Effector memory CD8-positive, alpha-beta T cell (primary cell): ENCODE measurements around the gene ARHGAP8.

Source experiments
- ATAC-seq: fragments of 150-1000 bp; cut with Tn5 transposase; replicated peaks from 2 replicates; pipeline ENCODE4 v1.10.0; 2021; ENCODE audit warnings: mild to moderate bottlenecking, moderate library complexity
- DNase-seq, 3 experiments: peaks; one replicate each; pipeline ENCODE4 v3.0.0; 2021
- H3K27ac Mint-ChIP-seq, 2 donors: one replicate each; pipeline ENCODE4 v1.8.0; 2022; ENCODE audit warnings: mild to moderate bottlenecking in 2 of 2, mixed read lengths in 2 of 2, moderate library complexity in 2 of 2
- H3K27me3 Mint-ChIP-seq, 2 donors: one replicate each; pipeline ENCODE4 v1.8.0; 2022; ENCODE audit warnings: mixed read lengths in 2 of 2
- H3K36me3 Mint-ChIP-seq: one replicate; pipeline ENCODE4 v1.8.0; 2022; ENCODE audit warnings: mild to moderate bottlenecking, moderate library complexity, mixed read lengths; ENCODE audit not compliant: insufficient read depth
- H3K4me1 Mint-ChIP-seq, 2 donors: one replicate each; pipeline ENCODE4 v1.8.0; 2022; ENCODE audit warnings: low read depth in 2 of 2, mixed read lengths in 2 of 2
- H3K4me3 Mint-ChIP-seq, 2 donors: one replicate each; pipeline ENCODE4 v1.8.0; 2022; ENCODE audit warnings: mild to moderate bottlenecking in 2 of 2, mixed read lengths in 2 of 2, moderate library complexity in 2 of 2
- H3K9me3 Mint-ChIP-seq, 2 donors: one replicate each; pipeline ENCODE4 v1.8.0; 2022; ENCODE audit warnings: mixed read lengths in 2 of 2

ARHGAP8 gene

GRCh38 chr22:44730022-44730393 lies 22.4 kb upstream of the ARHGAP8 start:
- H3K9me3 Mint-ChIP-seq = no peaks in the 10 kb centered on the region
- peak overlapping the region in 1 of 2 donors; percentile 86 for H3K27ac Mint-ChIP-seq
- no peak overlapping the region for H3K4me3 Mint-ChIP-seq
- DNase-seq (no peak), ATAC-seq (no peak)
- peaks cover 65% of the 10 kb centered on the region for H3K36me3 Mint-ChIP-seq
- peaks cover 5 to 25% of the 10 kb centered on the region in 2 donors for H3K4me1 Mint-ChIP-seq
- H3K27me3 Mint-ChIP-seq = no peaks in the 10 kb centered on the region

GRCh38 chr22:44730490-44731356 lies 21.7 kb upstream of the ARHGAP8 start:
- H3K4me1 Mint-ChIP-seq = peaks cover 6 to 26% of the 10 kb centered on the region in 2 donors
- DNase-seq (no peak), ATAC-seq (no peak)
- peak overlapping the region in 1 of 2 donors; percentile 27 for H3K4me3 Mint-ChIP-seq
- H3K36me3 Mint-ChIP-seq = peaks cover 65% of the 10 kb centered on the region
- H3K27me3 Mint-ChIP-seq = no peaks in the 10 kb centered on the region
- peak overlapping the region in 1 of 2 donors; percentile 86 for H3K27ac Mint-ChIP-seq
- H3K9me3 Mint-ChIP-seq = no peaks in the 10 kb centered on the region

- no peak overlapping the region for H3K4me3 Mint-ChIP-seq
- peaks cover 66% of the 10 kb centered on the region for H3K36me3 Mint-ChIP-seq
- peak overlapping the region in 1 of 2 donors; percentile 86 for H3K27ac Mint-ChIP-seq
- DNase-seq = no peak
- H3K9me3 Mint-ChIP-seq = no peaks in the 10 kb centered on the region
- no peak for ATAC-seq
- H3K27me3 Mint-ChIP-seq = no peaks in the 10 kb centered on the region
- H3K4me1 Mint-ChIP-seq = peaks cover 11 to 29% of the 10 kb centered on the region in 2 donors
Observed at GRCh38 chr22:44731357-44731970, 20.9 kb upstream of the ARHGAP8 start.

GRCh38 chr22:44732017-44732561 lies 20.3 kb upstream of the ARHGAP8 start:
- H3K4me3 Mint-ChIP-seq = no peak overlapping the region
- H3K27me3 Mint-ChIP-seq = no peaks in the 10 kb centered on the region
- ATAC-seq (no peak), DNase-seq (no peak)
- H3K9me3 Mint-ChIP-seq = no peaks in the 10 kb centered on the region
- H3K4me1 Mint-ChIP-seq = peaks cover 11 to 27% of the 10 kb centered on the region in 2 donors
- peak overlapping the region in 1 of 2 donors; percentile 86 for H3K27ac Mint-ChIP-seq
- H3K36me3 Mint-ChIP-seq = peaks cover 60% of the 10 kb centered on the region

- no peaks in the 10 kb centered on the region for H3K9me3 Mint-ChIP-seq
- no peaks in the 10 kb centered on the region for H3K27me3 Mint-ChIP-seq
- H3K36me3 Mint-ChIP-seq = peaks cover 54% of the 10 kb centered on the region
- DNase-seq = no peak
- H3K27ac Mint-ChIP-seq = peak overlapping the region in 1 of 2 donors; percentile 86
- peaks cover 11 to 25% of the 10 kb centered on the region in 2 donors for H3K4me1 Mint-ChIP-seq
- no peak for ATAC-seq
- H3K4me3 Mint-ChIP-seq = no peak overlapping the region
Observed at GRCh38 chr22:44732661-44733060, 19.7 kb upstream of the ARHGAP8 start.

GRCh38 chr22:44733426-44734106 lies 18.8 kb upstream of the ARHGAP8 start:
- H3K27me3 Mint-ChIP-seq = no peaks in the 10 kb centered on the region
- DNase-seq (no peak), ATAC-seq (no peak)
- peaks cover 53% of the 10 kb centered on the region for H3K36me3 Mint-ChIP-seq
- no peaks in the 10 kb centered on the region for H3K9me3 Mint-ChIP-seq
- H3K4me3 Mint-ChIP-seq = no peak overlapping the region
- H3K27ac Mint-ChIP-seq = peak overlapping the region in 1 of 2 donors; percentile 75
- peaks cover 11 to 22% of the 10 kb centered on the region in 2 donors for H3K4me1 Mint-ChIP-seq

GRCh38 chr22:44734278-44734677 lies 18.1 kb upstream of the ARHGAP8 start:
- Mint-ChIP-seq H3K4me3 (no peak overlapping the region), H3K4me1 (peaks cover 11 to 21% of the 10 kb centered on the region in 2 donors), H3K27me3 (no peaks in the 10 kb centered on the region), H3K9me3 (no peaks in the 10 kb centered on the region), H3K27ac (peak overlapping the region in 1 of 2 donors; percentile 44), H3K36me3 (peaks cover 52% of the 10 kb centered on the region)
- DNase-seq = no peak
- ATAC-seq = no peak

- H3K27ac Mint-ChIP-seq = no peak overlapping the region
- no peak for ATAC-seq
- H3K4me3 Mint-ChIP-seq = no peak overlapping the region
- H3K27me3 Mint-ChIP-seq = no peaks in the 10 kb centered on the region
- H3K36me3 Mint-ChIP-seq = peaks cover 50% of the 10 kb centered on the region
- no peak for DNase-seq
- peaks cover 11 to 21% of the 10 kb centered on the region in 2 donors for H3K4me1 Mint-ChIP-seq
- no peaks in the 10 kb centered on the region for H3K9me3 Mint-ChIP-seq
Observed at GRCh38 chr22:44734801-44735517, 17.4 kb upstream of the ARHGAP8 start.

- H3K27ac Mint-ChIP-seq = peak overlapping the region in 1 of 2 donors; percentile 85
- H3K4me1 Mint-ChIP-seq = peaks cover 7 to 16% of the 10 kb centered on the region in 2 donors
- peaks cover 48% of the 10 kb centered on the region for H3K36me3 Mint-ChIP-seq
- no peaks in the 10 kb centered on the region for H3K9me3 Mint-ChIP-seq
- DNase-seq (peak; percentile 84 to 88 (median 87)), ATAC-seq (peak; percentile 79)
- no peaks in the 10 kb centered on the region for H3K27me3 Mint-ChIP-seq
- H3K4me3 Mint-ChIP-seq = peak overlapping the region in 1 of 2 donors; percentile 32
Observed at GRCh38 chr22:44735518-44736428, 16.6 kb upstream of the ARHGAP8 start.

GRCh38 chr22:44736581-44737405 lies 15.6 kb upstream of the ARHGAP8 start:
- Mint-ChIP-seq H3K4me1 (peaks cover 6 to 15% of the 10 kb centered on the region in 2 donors), H3K36me3 (peaks cover 44% of the 10 kb centered on the region), H3K4me3 (no peak overlapping the region), H3K9me3 (no peaks in the 10 kb centered on the region), H3K27ac (peak overlapping the region in 1 of 2 donors; percentile 85), H3K27me3 (no peaks in the 10 kb centered on the region)
- DNase-seq (no peak), ATAC-seq (no peak)
